ENCODE data around the gene ELL2.

Gene ELL2

DNA sequence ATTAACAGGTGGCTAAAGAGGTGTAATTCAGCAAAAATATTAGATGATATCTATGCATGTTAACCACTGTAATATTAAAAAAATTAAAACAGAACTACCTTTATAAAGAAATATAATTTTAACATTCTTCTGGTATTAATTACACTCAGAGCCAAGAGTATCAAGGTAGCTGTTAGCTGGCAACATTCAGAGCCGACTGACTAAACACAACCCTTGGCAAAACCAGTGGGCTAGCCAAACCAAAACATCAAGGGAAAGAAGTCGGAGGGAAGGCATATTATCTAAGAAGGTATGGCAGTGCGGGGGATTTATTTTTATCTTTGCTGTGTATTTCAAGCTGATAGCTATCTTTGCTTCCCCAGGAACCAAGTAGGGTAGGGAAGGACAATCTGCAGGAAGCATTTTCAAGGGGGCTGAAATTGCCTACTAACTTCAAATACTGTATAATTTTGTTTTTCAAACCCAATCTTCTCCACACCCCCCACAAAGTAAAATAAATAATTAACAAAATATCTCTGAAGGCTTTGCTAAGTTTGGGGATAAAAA is 24.0 kb downstream of the ELL2 start:
- TF ChIP-seq, protein P1, sequence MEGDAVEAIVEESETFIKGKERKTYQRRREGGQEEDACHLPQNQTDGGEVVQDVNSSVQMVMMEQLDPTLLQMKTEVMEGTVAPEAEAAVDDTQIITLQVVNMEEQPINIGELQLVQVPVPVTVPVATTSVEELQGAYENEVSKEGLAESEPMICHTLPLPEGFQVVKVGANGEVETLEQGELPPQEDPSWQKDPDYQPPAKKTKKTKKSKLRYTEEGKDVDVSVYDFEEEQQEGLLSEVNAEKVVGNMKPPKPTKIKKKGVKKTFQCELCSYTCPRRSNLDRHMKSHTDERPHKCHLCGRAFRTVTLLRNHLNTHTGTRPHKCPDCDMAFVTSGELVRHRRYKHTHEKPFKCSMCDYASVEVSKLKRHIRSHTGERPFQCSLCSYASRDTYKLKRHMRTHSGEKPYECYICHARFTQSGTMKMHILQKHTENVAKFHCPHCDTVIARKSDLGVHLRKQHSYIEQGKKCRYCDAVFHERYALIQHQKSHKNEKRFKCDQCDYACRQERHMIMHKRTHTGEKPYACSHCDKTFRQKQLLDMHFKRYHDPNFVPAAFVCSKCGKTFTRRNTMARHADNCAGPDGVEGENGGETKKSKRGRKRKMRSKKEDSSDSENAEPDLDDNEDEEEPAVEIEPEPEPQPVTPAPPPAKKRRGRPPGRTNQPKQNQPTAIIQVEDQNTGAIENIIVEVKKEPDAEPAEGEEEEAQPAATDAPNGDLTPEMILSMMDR (IDR thresholded peaks at IDR 0.05; ENCODE audit: insufficient read depth, missing control alignments), result no peak
- DNase-seq (ENCODE audit: insufficient read length, low spot score) (no peak), FAIRE-seq (no peak)

DNA sequence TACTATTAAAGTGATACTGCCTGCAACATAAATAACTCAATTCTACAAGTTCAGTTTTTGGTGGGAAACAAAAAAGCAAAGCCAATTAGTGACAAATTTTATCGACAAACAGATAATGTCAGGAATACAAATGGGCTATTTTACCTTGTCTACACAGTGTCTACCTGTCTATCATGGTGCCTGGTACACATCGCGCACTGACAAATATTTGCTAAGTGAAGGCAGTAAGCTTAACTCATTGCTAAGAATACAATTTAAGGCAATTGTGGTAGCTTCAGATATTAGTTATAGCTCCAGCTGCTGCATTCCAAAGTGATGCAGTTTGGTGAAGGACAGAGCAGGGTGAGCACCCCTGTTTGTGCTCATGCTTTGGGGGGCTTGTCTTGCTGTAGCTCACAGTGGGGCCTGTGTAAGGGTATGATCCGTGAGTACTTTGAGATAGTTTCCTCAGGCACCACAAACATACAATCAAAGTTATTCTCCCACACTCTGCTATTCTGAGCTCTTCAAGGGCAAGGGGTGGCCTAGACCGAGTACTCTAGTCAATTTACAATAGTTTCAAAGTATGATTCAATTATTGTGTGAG is 24.7 kb downstream of the ELL2 start:
- TF ChIP-seq, protein P1 (IDR thresholded peaks at IDR 0.05; ENCODE audit: insufficient read depth, missing control alignments), result no peak
- FAIRE-seq (no peak), DNase-seq (ENCODE audit: insufficient read length, low spot score) (no peak)

DNA sequence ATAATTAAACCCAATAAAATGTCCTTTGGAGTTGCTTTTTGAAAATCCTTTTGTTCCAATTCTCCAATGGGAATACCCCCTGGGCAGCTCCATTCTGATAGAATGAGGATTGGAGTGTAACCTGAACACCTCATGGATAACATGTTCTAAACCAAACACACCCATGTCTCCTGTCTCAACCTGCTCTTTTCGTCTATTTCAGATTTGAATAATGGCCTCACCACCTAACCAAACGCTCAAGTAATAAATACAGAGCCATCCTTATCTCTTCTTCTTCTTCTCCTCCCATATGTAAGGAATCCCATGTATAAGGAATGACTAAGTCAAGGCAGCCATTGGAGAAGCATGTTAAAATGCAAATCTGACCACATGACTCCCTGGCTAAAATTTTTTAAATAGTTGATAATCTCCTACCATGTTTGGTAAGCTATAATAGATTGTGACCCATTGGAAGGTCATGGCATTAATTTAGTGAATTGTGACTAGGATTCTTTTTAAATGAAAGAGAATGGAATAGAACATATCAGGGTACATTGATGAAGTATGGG is 26.0 kb downstream of the ELL2 start:
- DNase-seq (ENCODE audit: insufficient read length, low spot score) (no peak), FAIRE-seq (no peak)

DNA sequence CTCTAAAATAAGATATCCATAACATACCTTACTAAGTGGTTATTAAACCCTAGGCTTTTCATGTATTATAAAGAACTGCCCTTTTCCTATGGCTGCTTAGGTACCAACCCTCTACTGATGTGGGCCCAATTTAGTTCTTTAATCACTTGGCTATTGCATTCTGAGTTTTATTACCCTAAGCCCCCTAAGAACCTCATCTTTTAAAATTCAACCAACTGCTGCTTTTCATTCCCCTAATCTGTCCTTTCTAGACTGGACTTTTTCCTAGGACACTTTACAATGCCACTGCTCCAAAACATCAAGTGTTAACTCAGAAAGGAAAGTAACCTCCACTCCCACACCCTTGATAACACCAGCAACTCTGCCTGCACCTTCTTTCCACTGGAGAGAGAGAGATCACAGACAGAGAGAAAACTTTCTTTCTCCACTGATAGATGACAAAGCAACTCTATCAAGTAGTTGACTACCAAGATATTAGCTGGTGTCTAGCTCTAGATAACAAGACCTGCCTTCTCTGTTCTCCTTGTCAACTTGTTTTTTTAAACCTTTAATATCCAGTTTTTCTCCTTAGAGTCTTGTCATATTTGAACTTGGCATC is 27.3 kb downstream of the ELL2 start:
- TF ChIP-seq, protein P1 (IDR thresholded peaks at IDR 0.05; ENCODE audit: insufficient read depth, missing control alignments), result no peak
- FAIRE-seq, result no peak
- DNase-seq (ENCODE audit: insufficient read length, low spot score), result no peak

More for the DNA sequence above, 26.0 kb downstream of the ELL2 start:
- TF ChIP-seq, protein P1 (IDR thresholded peaks at IDR 0.05; ENCODE audit: insufficient read depth, missing control alignments), result no peak

DNA sequence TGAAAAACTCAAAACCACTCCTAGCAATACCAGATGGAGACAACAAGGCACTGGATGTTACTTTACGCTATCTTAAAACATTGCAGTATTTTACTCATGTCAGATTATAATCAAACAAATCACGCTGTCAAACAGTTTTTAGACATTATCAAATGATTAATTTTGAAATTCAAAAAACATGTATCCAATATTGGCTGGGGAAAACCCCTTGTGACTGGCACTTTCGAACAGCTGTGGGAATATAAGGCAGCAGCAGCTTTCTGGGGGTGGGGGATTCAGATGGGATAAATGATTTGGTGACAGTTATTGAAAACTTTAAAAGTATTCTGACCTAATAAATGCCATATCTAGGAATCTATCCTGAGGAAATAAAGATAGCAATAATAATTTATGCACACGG is 28.7 kb downstream of the ELL2 start:
- DNase-seq (ENCODE audit: insufficient read length, low spot score), result no peak
- FAIRE-seq, result no peak
- TF ChIP-seq, protein P1 (IDR thresholded peaks at IDR 0.05; ENCODE audit: insufficient read depth, missing control alignments), result no peak

DNA sequence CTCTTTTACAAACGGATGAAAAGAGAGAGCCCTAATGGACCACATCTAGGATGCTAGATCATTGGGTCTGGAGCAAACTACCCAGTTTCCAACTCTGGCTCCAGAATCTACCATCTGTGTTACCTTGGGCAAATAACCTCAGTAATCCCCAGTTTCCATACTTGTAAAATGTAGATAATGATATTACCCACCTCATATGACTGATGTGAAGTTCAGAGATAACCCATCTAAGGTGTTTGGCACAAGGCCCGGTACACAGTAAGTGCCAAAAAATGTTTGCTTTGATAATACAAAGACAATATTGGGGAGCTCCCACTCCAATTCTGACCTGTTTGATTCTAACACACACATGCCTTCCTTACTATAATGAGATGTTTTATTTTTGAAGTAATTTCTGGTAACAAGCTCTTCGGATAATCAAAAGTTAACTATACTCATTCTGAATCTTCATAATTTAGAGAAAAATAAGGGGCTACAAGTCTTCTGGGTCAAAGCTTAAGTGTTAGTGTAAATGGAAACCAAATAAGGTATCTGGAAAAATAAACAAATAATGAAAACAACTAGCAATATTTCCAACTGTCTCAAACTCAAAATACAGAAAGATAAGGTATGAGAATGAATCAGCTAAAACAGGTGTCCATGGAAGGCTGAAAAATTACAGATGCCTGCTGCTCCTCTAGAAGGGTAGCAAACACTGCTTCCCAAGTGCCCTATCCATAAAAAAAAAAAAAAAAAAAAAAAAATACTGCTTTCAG is 30.4 kb downstream of the ELL2 start:
- TF ChIP-seq, protein P1 (IDR thresholded peaks at IDR 0.05; ENCODE audit: insufficient read depth, missing control alignments), result no peak
- DNase-seq (ENCODE audit: insufficient read length, low spot score), result no peak
- no peak for FAIRE-seq
